HEK293 (cell line): ENCODE measurements around the gene BABAM1.

Experiments
- EGR2 ChIP-seq: fragments of 450-650 bp; formaldehyde crosslinking; IDR thresholded peaks from 2 replicates; pipeline ENCODE4 v1.5.1; 2016; ENCODE audit warnings: low read depth, missing biosample characterization, missing genetic modification characterization
- KLF1 ChIP-seq: fragments of 450-650 bp; formaldehyde crosslinking; IDR thresholded peaks from 2 replicates; pipeline ENCODE4 v1.5.1; 2016; ENCODE audit warnings: missing biosample characterization, missing genetic modification characterization
- SP7 ChIP-seq: fragments of 450-650 bp; formaldehyde crosslinking; IDR thresholded peaks from 2 replicates; pipeline ENCODE4 v1.5.1; 2016; ENCODE audit warnings: missing biosample characterization, missing genetic modification characterization
- TCF7L2 ChIP-seq: IDR thresholded peaks from 2 replicates; pipeline ENCODE4 v1.6.1; 2011; ENCODE audit warnings: low read depth, mild to moderate bottlenecking, inconsistent platforms, low read length, moderate library complexity, borderline replicate concordance
- ZNF23 ChIP-seq: fragments of 450-650 bp; formaldehyde crosslinking; IDR thresholded peaks from 2 replicates; pipeline ENCODE4 v1.5.1; 2016; ENCODE audit warnings: missing biosample characterization, missing genetic modification characterization, borderline replicate concordance
- ZNF510 ChIP-seq: fragments of 450-650 bp; formaldehyde crosslinking; IDR thresholded peaks from 2 replicates; pipeline ENCODE4 v1.5.1; 2018; ENCODE audit warnings: mild to moderate bottlenecking, missing genetic modification characterization, missing biosample characterization; ENCODE audit not compliant: insufficient replicate concordance
- ZNF76 ChIP-seq: fragments of 450-650 bp; formaldehyde crosslinking; IDR thresholded peaks from 2 replicates; pipeline ENCODE4; 2016; ENCODE audit warnings: low read depth, missing biosample characterization, missing genetic modification characterization, borderline replicate concordance
- TF ChIP-seq, protein P1 (sequence below): fragments of 450-650 bp; formaldehyde crosslinking; IDR thresholded peaks from 2 replicates; pipeline ENCODE4 v1.5.1; 2016; ENCODE audit warnings: missing biosample characterization, missing genetic modification characterization
- TF ChIP-seq, protein P2 (sequence below): sonication (generic); formaldehyde crosslinking; IDR thresholded peaks from 2 replicates; pipeline ENCODE4 v1.8.1; 2022; ENCODE audit warnings: mild to moderate bottlenecking, moderate library complexity, missing genetic modification reagents

DNA sequence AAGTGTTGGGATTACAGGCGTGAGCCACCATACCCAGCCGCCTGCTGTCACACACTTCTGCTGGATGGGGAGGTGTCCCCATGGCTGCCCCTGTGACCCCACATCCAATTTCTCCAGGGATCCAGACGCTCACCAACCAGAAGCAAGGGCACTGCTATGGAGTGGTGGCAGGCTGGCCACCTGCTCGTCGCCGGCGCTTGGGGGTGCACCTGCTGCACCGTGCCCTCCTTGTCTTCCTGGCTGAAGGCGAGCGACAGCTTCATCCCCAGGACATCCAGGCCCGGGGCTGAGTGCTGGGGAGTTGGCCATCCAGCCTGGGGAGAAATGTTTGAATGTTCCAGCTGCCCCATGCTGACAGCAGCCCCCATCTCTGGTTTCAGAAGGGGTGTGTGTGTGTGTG is 19.0 kb downstream of the BABAM1 start:
- TF ChIP-seq, protein P1, sequence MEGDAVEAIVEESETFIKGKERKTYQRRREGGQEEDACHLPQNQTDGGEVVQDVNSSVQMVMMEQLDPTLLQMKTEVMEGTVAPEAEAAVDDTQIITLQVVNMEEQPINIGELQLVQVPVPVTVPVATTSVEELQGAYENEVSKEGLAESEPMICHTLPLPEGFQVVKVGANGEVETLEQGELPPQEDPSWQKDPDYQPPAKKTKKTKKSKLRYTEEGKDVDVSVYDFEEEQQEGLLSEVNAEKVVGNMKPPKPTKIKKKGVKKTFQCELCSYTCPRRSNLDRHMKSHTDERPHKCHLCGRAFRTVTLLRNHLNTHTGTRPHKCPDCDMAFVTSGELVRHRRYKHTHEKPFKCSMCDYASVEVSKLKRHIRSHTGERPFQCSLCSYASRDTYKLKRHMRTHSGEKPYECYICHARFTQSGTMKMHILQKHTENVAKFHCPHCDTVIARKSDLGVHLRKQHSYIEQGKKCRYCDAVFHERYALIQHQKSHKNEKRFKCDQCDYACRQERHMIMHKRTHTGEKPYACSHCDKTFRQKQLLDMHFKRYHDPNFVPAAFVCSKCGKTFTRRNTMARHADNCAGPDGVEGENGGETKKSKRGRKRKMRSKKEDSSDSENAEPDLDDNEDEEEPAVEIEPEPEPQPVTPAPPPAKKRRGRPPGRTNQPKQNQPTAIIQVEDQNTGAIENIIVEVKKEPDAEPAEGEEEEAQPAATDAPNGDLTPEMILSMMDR: no peak
- TF ChIP-seq ZNF510 (tag by site-specific recombination): no peak
- TF ChIP-seq, protein P2, sequence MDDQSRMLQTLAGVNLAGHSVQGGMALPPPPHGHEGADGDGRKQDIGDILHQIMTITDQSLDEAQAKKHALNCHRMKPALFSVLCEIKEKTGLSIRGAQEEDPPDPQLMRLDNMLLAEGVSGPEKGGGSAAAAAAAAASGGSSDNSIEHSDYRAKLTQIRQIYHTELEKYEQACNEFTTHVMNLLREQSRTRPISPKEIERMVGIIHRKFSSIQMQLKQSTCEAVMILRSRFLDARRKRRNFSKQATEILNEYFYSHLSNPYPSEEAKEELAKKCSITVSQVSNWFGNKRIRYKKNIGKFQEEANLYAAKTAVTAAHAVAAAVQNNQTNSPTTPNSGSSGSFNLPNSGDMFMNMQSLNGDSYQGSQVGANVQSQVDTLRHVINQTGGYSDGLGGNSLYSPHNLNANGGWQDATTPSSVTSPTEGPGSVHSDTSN (CRISPR knock-in tag): no peak
- TF ChIP-seq ZNF76 (tag by site-specific recombination): no peak
- no peak for TF ChIP-seq EGR2 (tag by site-specific recombination)
- TF ChIP-seq SP7 (tag by site-specific recombination): no peak
- TF ChIP-seq TCF7L2: no peak
- no peak for TF ChIP-seq ZNF23 (tag by site-specific recombination)
- no peak for TF ChIP-seq KLF1 (tag by site-specific recombination)
